HG03280 (cell line): ENCODE results near the gene PLAC8.
"Not testable (repeated sequence)": the region's sequence is repeated elsewhere in the genome, so short reads cannot be mapped to it uniquely, and the experiment has no call there.

Source experiments
- ATAC-seq: cut with Tn5 transposase; IDR thresholded peaks from one replicate; pipeline ENCODE4 v1.9.1; 2021; ENCODE audit warnings: mild to moderate bottlenecking, moderate library complexity; ENCODE audit not compliant: unreplicated experiment

The PLAC8 gene

DNA sequence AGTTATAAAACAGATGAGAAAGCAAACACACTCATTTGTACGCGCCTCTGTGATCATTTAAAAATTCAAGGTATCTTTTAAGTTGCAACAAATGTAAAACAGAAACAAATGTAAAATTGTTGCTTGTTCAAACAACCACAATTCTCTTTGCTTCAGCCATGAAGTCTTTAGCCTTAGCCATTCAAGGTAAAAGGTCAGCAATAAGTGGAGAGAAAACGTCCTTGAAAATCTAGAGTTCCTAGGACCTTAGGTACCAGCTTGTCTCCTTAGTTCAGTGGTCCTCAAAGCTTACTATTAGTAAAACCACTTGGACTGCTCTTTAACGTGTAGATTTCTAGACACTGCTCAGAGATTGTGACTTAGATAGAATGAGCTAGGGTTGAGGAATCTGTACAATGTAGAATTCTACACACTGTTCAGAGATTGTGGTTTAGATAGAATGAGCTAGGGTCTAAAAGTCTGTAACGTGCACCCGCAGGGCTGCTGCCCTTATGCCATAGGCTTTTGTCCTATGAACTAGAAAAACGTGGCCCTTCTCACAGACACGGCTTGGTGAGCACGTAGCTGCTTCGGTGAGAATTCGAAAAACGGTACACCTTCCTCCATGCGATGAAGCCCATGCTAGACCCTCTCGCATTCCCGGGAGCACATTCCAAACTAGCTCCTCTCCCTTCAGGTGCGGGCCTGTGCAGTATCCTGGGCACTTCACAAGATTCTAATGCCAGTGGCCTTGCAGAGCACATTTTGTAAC, 1.7 kb downstream of the PLAC8 start:
- ATAC-seq, result no peak

GRCh38 chr4:83112231-83112630, 2.3 kb downstream of the PLAC8 start:
- peak; percentile 31 for ATAC-seq

- ATAC-seq, result not testable (repeated sequence)
These were observed 2.8 kb downstream of the PLAC8 start for GRCh38 chr4:83111751-83112141.

GRCh38 chr4:83110970-83111750, 3.4 kb downstream of the PLAC8 start:
- no peak for ATAC-seq

DNA sequence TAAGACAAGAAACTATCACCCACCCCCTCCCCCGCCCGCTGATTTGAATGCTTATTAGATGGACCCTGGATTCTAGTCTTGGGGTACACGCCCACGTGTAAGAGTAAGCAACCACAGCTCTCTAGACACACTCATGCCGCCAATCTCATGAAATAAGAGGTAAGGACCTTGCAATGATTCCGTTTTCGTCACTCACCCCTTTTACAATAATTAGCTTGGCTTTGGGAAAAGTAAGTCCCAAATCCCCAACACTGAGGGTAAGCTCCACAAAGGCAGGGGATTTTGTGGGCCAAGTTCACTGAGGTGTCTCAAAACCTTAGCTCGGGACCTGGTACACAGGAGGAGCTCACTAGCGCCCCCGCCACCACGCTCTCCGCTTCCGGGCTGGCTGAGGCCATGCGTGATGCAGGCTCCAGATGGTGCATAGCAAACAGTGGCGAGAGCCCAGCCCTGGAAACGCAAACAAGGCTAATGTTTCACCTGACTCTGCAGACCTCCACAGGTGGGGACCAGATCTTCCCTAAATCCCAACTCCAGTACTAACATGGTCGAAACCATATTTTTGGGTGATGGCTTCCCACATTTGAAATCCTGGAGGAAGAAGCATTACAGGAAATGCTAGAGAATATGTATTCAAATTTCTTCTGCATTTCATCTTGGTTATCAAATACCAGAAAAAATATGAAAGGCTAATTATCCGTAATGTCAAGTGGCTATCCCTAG, 4.1 kb downstream of the PLAC8 start:
- ATAC-seq, result peak; percentile 85

- peak; percentile 30 for ATAC-seq
These were observed 4.9 kb downstream of the PLAC8 start for GRCh38 chr4:83109480-83110222.

- no peak for ATAC-seq
These were observed 6.2 kb downstream of the PLAC8 start for GRCh38 chr4:83108101-83108861.

GRCh38 chr4:83107631-83108030, 6.9 kb downstream of the PLAC8 start:
- no peak for ATAC-seq

DNA sequence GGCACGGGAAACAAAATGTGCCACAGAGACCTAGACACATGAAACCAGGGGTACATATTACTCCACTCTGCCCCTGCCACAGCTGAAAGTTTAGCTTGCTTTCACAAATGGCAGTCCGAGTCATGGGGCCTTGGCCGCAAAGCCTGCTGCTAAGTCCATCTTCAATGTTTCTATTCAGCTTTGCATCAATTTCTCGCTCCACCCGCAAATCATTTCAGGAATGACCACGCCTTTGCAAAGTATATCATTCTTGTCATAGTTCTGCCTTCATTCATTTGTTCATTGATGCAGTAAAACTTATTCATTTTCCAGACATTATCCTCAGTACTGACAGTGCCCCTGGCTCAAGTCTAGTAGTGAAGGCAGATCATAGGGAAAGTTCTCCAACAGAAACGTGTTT, 9.5 kb downstream of the PLAC8 start:
- no peak for ATAC-seq

DNA sequence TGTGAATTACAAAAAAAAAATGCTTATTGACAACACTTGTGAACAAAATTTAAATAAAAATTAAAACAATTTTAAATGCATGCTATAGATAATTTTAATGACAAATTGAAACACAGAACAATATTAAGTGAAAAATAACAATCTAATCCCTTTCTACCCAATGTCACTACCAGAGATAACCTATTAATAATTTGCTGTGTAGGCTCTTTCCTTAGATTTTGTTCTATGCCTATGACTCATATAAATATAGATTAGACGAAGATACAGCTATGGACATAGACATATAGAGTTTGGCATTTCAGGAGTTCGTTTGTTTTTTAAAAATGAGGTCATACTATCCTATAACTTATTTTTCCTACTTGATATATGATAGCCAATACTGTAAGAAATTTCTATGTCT, 18.1 kb downstream of the PLAC8 start:
- ATAC-seq, result no peak

DNA sequence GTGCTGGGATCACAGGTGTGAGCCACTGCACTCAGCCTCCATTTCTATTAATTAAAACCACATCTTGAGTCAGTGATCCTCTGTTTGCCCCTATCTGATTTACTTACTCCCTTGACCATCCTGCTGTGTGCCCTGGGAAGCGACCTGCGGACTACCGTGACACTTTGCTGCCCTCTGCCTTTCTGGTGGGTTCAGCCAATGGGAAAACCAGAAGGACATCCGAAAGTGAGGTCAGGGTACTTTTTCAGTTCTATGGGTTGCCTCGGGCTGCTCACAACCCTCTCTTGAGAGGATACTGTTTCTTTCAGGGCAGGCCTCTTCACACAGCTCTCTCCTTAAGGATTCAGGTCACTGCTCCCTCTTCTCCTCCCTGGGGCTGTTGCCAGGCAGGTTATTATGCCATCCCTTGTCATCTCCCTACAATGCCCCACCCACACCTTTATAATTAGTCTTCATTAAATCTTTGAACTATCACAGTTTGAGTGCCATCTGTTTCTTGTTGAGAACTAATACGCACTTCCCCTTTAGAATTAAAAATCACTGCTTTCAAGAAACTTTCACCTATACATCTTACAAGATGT, 21.4 kb downstream of the PLAC8 start:
- ATAC-seq, result no peak

- no peak for ATAC-seq
These were observed 24.9 kb downstream of the PLAC8 start for GRCh38 chr4:83089410-83090157.

DNA sequence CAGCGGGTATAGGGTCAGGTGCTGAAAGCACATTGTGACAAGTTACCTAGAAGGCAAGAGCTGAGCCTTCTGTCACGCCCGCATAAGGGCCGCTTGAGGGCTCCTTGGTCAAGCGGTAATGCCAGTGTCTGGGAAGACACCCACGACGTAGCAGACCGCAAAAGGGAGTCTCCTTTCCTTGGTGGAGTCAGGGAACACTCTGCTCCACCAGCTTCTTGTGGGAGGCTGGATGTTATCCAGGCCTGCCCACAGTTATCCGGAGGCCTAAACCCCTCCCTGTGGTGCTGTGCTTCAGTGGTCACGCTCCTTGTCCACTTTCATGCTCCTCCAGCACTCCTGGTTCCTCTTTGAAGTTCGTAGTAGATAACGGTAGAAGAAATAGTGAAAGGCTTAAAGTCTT, 29.6 kb downstream of the PLAC8 start:
- ATAC-seq, result not testable (repeated sequence)

DNA sequence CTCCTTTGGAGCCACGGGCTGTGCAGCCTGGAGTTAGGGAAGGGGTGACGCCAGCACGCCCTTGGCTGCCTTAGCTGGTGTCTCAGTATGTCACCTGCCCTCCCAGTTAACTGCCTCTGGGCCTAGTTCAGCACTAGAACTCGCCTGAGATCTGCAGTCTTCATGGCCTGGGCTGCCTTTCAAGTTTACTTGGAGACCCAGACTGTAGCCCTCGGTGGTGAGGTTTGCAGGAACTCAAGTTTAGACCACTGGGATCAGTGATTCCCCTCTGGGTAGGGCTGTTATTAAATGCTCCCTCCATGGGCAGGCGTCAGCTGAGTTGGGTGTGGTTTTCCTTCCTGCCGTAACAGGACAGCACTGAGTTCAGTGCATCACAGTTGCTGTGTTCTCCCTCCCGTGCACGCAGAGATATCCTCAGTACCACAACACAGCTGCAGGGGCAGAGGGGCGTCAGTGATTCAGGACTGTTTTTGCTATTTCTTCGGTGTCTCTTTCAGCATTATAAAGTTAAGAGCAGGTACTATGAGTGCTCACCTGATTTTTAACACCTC, 30.5 kb downstream of the PLAC8 start:
- ATAC-seq, result no peak

- no peak for ATAC-seq
These were observed 31.8 kb downstream of the PLAC8 start for GRCh38 chr4:83082777-83083176.

GRCh38 chr4:83080561-83080960, 34.0 kb downstream of the PLAC8 start:
- no peak for ATAC-seq

DNA sequence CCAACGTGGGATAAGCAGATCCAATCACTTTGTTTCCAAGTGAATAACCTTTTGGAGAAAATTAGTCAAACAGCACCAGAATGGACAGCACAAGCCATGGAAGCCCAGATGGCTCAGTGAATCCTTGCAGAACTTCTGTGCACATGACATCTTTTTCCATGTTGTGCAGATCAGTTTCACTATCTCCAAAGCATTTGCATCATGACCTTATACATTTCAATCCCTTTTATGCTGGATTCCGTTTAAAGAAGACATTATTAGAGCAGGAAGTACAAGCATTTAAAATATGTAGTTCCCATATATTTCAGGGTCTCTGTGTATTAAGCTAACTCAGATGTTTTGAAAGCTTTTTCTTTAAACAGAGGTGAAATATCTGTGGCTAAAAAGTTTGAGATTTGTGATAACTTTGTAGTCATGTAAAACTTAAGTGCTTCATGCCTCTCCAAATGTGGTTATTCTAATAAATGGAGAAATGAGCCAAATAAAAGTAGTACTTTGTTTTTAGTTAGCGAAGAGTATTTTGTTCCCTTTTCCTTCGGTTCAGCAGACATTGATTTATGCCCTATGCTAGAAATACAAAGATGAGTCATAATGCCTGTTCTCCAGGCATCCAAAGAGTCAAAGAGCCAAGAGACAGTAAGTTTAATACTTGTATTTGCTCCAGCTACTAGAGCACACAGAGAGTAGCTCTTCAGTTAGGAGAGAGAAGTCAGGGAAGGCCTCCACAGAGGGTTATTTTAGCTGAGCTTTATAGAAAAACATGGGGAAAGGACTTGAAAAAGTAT, 39.0 kb downstream of the PLAC8 start:
- no peak for ATAC-seq

- ATAC-seq, result not testable (repeated sequence)
These were observed 39.7 kb downstream of the PLAC8 start for GRCh38 chr4:83074783-83075182.
